HepG2 (cell line): ENCODE results near the gene INO80B. TPM values are rescaled to one million over a fixed set of nuclear protein-coding genes. Genes with fewer than 3 reads are reported as not detected.

Experiments
- CREM ChIP-seq, 2 experiments: sonication (generic) in 1 of 2; formaldehyde crosslinking in 1 of 2; IDR thresholded peaks; 2 replicates each; pipeline versions ENCODE4 v1.4.0 to v1.6.1; 2016 to 2020; ENCODE audit warnings: antibody characterized with exemption in 1 of 2, mild to moderate bottlenecking in 1 of 2, missing genetic modification reagents in 1 of 2
- ETV6 ChIP-seq: sonication (generic); formaldehyde crosslinking; conservative IDR thresholded peaks from 2 replicates; pipeline ENCODE4 v1.4.0; 2020; ENCODE audit warnings: missing genetic modification reagents
- FOXM1 ChIP-seq: sonication (generic); formaldehyde crosslinking; IDR thresholded peaks from 2 replicates; pipeline ENCODE4 v1.5.0; 2020; ENCODE audit warnings: missing genetic modification reagents
- KLF12 ChIP-seq: sonication (generic); formaldehyde crosslinking; IDR thresholded peaks from 2 replicates; pipeline ENCODE4 v1.4.0; 2020; ENCODE audit warnings: missing genetic modification reagents, borderline replicate concordance
- MTF2 ChIP-seq: sonication (generic); formaldehyde crosslinking; IDR thresholded peaks from 2 replicates; pipeline ENCODE4 v1.5.0; 2020; ENCODE audit warnings: missing genetic modification reagents, borderline replicate concordance
- NR2F2 ChIP-seq: IDR thresholded peaks from 2 replicates; pipeline ENCODE4 v1.6.1; 2012; ENCODE audit warnings: low read depth, inconsistent platforms, borderline replicate concordance
- SETDB1 ChIP-seq: sonication (generic); formaldehyde crosslinking; IDR thresholded peaks from 2 replicates; pipeline ENCODE4 v1.5.1; 2020; ENCODE audit warnings: missing genetic modification reagents, mild to moderate bottlenecking, borderline replicate concordance
- THAP11 ChIP-seq: IDR thresholded peaks from 2 replicates; pipeline ENCODE4 v1.6.1; 2016; ENCODE audit warnings: missing biosample characterization, missing genetic modification reagents
- TMF1 ChIP-seq: sonication (generic); formaldehyde crosslinking; IDR thresholded peaks from 2 replicates; pipeline ENCODE4 v1.8.1; 2022; ENCODE audit warnings: low read depth, missing genetic modification reagents
- ZFP82 ChIP-seq: sonication (generic); formaldehyde crosslinking; IDR thresholded peaks from 2 replicates; pipeline ENCODE4 v1.5.1; 2020; ENCODE audit warnings: mild to moderate bottlenecking, missing genetic modification reagents, borderline replicate concordance
- ZNF160 ChIP-seq: sonication (generic); formaldehyde crosslinking; IDR thresholded peaks from 2 replicates; pipeline ENCODE4 v1.8.0; 2022; ENCODE audit warnings: mild to moderate bottlenecking, inconsistent platforms, missing genetic modification reagents
- ZNF296 ChIP-seq: sonication (generic); formaldehyde crosslinking; conservative IDR thresholded peaks from 2 replicates; pipeline ENCODE4 v1.5.0; 2020; ENCODE audit warnings: mild to moderate bottlenecking, missing genetic modification reagents
- ZNF317 ChIP-seq: sonication (generic); formaldehyde crosslinking; IDR thresholded peaks from 2 replicates; pipeline ENCODE4 v1.5.0; 2020; ENCODE audit warnings: mild to moderate bottlenecking, missing genetic modification reagents
- ZNF337 ChIP-seq: sonication (generic); formaldehyde crosslinking; IDR thresholded peaks from 2 replicates; pipeline ENCODE4 v1.5.1; 2020; ENCODE audit warnings: missing genetic modification reagents, low read depth, mild to moderate bottlenecking, borderline replicate concordance
- ZNF354B ChIP-seq: sonication (generic); formaldehyde crosslinking; IDR thresholded peaks from 2 replicates; pipeline ENCODE4 v1.8.0; 2022; ENCODE audit warnings: mild to moderate bottlenecking, missing genetic modification reagents
- ZNF569 ChIP-seq: sonication (generic); formaldehyde crosslinking; IDR thresholded peaks from 2 replicates; pipeline ENCODE4 v1.5.0; 2020; ENCODE audit warnings: mild to moderate bottlenecking, missing genetic modification reagents, moderate library complexity, borderline replicate concordance
- ZNF629 ChIP-seq: sonication (generic); formaldehyde crosslinking; conservative IDR thresholded peaks from 2 replicates; pipeline ENCODE4 v1.5.0; 2020; ENCODE audit warnings: missing genetic modification reagents
- ZNF772 ChIP-seq: sonication (generic); formaldehyde crosslinking; IDR thresholded peaks from 2 replicates; pipeline ENCODE4 v1.5.0; 2020; ENCODE audit warnings: mild to moderate bottlenecking, missing genetic modification reagents
- polyA plus RNA-seq, 8 experiments: library from polyadenylated mRNA; depleted of rRNA in 3 of 8; stranded (reverse) in 7 of 8; unstranded in 1 of 8; fragments of >200 nt; fragmentation: Illumina TruSeq in 4 of 8; extraction: Trizol in 4 of 8; gene quantifications; 2 replicates each; pipeline versions ENCODE4 v1.2.1 to v1.2.3, GENCODE V29; 2011 to 2016; ENCODE audit warnings: low read depth in 4 of 8, missing spikeins in 1 of 8, mixed read lengths in 1 of 8; ENCODE audit not compliant: insufficient read depth in 1 of 8
- total RNA-seq, 5 experiments: library from RNA; depleted of rRNA; stranded (reverse); fragments of >200 nt; fragmentation: Illumina TruSeq; extraction: Trizol; gene quantifications; 2 replicates each; pipeline ENCODE4 v1.2.3, GENCODE V29; 2016; ENCODE audit warnings: low read depth in 1 of 5
- TF ChIP-seq, protein P1 (sequence below): sonication (generic); formaldehyde crosslinking; IDR thresholded peaks from 2 replicates; pipeline ENCODE4 v1.8.0; 2022; ENCODE audit warnings: mild to moderate bottlenecking, missing genetic modification reagents, moderate library complexity
- TF ChIP-seq, protein P2 (sequence below): sonication (generic); formaldehyde crosslinking; IDR thresholded peaks from 2 replicates; pipeline ENCODE4 v1.4.0; 2020; ENCODE audit warnings: mild to moderate bottlenecking, missing genetic modification reagents
- TF ChIP-seq, protein P3 (sequence below): IDR thresholded peaks from 2 replicates; pipeline ENCODE4 v1.6.1; 2012; ENCODE audit warnings: inconsistent platforms
- TF ChIP-seq, protein P4 (sequence below): sonication (generic); formaldehyde crosslinking; IDR thresholded peaks from 2 replicates; pipeline ENCODE4 v1.9.0; 2021; ENCODE audit warnings: missing genetic modification reagents, borderline replicate concordance

The INO80B gene
- total and polyA plus RNA-seq, 2 of the 13 experiments (the other 11 are each of a cell fraction or from before 2014, with no cell fraction given) = 6.2 to 14.5 TPM

DNA sequence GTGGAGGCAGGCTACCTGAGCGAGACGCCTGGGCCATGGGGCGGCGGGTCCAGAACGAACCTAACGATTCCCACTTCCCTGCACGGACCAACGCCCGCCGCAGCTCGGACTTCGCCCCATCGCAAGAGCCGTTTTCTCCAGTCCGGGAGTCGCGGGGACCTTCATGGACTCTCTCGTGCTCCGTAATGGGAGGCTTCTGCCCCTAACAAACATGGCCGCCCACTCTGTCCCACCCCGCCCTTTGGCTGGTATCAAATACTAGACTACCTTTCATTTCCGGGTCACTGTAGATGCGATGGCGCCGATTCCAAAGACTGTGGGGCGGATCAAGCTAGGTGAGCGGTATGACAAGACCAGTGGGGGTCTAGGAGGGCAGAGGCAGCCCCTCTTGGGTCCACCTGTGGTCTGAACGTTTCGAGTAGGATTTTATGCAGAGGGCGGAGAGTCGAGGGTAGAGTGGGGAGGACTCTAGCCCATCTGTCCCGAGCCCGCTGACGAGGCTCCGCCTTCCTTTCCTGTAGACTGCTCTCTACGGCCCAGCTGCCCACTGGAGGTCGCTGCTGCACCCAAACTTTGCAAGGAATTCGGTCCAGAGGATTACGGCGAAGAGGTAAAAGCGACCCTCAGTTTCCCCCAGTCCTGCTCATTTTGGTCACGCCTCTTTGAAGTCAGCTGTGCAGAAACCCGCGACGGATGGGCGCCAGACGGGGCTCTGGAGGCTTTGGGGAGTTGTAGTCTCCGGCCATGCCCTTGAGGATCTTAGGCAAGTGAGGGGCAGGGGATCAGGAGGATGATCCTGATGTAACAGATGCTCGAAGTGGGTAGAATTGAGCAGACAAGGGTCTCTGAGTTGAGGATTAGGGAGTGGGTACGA is 28.2 kb downstream of the INO80B start, which contains the start of the genes CCDC142 and TTC31 (continued):
- TF ChIP-seq THAP11 (peak; percentile 98), ZNF296 (no peak), FOXM1 (no peak), MTF2 (CRISPR knock-in tag) (peak; percentile 82), KLF12 (CRISPR knock-in tag) (peak; percentile 96), ETV6 (CRISPR knock-in tag) (no peak), CREM (IDR thresholded peaks at IDR 0.05) (peak; percentile 98), CREM (CRISPR knock-in tag; IDR thresholded peaks at IDR 0.05) (no peak), ZNF337 (CRISPR knock-in tag) (peak; percentile 92; the same call in 1 of the 2 replicates), NR2F2 (peak; percentile 56; the same call in 1 of the 2 replicates), ZNF629 (CRISPR knock-in tag) (peak; percentile 72; the same call in 1 of the 2 replicates), ZNF317 (peak; percentile 71), ZNF160 (CRISPR knock-in tag) (0 out of 2 replicates have a peak, but pooled peaks have one; percentile 2), ZNF569 (CRISPR knock-in tag) (0 out of 2 replicates have a peak, but pooled peaks have one; percentile 61), ZFP82 (CRISPR knock-in tag) (peak; percentile 93; the same call in 1 of the 2 replicates), ZNF354B (CRISPR knock-in tag) (0 out of 2 replicates have a peak, but pooled peaks have one; percentile 69), TMF1 (no peak; the same call in none of the 2 replicates), ZNF772 (CRISPR knock-in tag) (0 out of 2 replicates have a peak, but pooled peaks have one; percentile 48), SETDB1 (CRISPR knock-in tag) (no peak)
- TF ChIP-seq, protein P1, sequence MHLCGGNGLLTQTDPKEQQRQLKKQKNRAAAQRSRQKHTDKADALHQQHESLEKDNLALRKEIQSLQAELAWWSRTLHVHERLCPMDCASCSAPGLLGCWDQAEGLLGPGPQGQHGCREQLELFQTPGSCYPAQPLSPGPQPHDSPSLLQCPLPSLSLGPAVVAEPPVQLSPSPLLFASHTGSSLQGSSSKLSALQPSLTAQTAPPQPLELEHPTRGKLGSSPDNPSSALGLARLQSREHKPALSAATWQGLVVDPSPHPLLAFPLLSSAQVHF (CRISPR knock-in tag) = peak; percentile 80; the same call in 1 of the 2 replicates
- TF ChIP-seq, protein P2, sequence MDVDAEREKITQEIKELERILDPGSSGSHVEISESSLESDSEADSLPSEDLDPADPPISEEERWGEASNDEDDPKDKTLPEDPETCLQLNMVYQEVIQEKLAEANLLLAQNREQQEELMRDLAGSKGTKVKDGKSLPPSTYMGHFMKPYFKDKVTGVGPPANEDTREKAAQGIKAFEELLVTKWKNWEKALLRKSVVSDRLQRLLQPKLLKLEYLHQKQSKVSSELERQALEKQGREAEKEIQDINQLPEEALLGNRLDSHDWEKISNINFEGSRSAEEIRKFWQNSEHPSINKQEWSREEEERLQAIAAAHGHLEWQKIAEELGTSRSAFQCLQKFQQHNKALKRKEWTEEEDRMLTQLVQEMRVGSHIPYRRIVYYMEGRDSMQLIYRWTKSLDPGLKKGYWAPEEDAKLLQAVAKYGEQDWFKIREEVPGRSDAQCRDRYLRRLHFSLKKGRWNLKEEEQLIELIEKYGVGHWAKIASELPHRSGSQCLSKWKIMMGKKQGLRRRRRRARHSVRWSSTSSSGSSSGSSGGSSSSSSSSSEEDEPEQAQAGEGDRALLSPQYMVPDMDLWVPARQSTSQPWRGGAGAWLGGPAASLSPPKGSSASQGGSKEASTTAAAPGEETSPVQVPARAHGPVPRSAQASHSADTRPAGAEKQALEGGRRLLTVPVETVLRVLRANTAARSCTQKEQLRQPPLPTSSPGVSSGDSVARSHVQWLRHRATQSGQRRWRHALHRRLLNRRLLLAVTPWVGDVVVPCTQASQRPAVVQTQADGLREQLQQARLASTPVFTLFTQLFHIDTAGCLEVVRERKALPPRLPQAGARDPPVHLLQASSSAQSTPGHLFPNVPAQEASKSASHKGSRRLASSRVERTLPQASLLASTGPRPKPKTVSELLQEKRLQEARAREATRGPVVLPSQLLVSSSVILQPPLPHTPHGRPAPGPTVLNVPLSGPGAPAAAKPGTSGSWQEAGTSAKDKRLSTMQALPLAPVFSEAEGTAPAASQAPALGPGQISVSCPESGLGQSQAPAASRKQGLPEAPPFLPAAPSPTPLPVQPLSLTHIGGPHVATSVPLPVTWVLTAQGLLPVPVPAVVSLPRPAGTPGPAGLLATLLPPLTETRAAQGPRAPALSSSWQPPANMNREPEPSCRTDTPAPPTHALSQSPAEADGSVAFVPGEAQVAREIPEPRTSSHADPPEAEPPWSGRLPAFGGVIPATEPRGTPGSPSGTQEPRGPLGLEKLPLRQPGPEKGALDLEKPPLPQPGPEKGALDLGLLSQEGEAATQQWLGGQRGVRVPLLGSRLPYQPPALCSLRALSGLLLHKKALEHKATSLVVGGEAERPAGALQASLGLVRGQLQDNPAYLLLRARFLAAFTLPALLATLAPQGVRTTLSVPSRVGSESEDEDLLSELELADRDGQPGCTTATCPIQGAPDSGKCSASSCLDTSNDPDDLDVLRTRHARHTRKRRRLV (CRISPR knock-in tag) = peak; percentile 92; the same call in 1 of the 2 replicates
- TF ChIP-seq, protein P3, sequence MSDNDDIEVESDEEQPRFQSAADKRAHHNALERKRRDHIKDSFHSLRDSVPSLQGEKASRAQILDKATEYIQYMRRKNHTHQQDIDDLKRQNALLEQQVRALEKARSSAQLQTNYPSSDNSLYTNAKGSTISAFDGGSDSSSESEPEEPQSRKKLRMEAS = peak; percentile 88
- TF ChIP-seq, protein P4, sequence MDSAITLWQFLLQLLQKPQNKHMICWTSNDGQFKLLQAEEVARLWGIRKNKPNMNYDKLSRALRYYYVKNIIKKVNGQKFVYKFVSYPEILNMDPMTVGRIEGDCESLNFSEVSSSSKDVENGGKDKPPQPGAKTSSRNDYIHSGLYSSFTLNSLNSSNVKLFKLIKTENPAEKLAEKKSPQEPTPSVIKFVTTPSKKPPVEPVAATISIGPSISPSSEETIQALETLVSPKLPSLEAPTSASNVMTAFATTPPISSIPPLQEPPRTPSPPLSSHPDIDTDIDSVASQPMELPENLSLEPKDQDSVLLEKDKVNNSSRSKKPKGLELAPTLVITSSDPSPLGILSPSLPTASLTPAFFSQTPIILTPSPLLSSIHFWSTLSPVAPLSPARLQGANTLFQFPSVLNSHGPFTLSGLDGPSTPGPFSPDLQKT (CRISPR knock-in tag) = no peak
